ENCODE results near the gene SUGP1. TPM values are rescaled to one million over a fixed set of nuclear protein-coding genes. Genes with fewer than 3 reads are reported as not detected.
A peak's percentile ranks its signal among the peaks of the same experiment; 100 is the strongest.

Gene SUGP1
- total and polyA plus RNA-seq, 2 experiments from 2014 or later, result 25.6 to 50.5 TPM

GRCh38 chr19:19348266-19348665 lies 28.0 kb upstream of the SUGP1 start:
- no peaks in the 10 kb centered on the region for H4K20me1 ChIP-seq (ENCODE audit: insufficient read depth)
- no peaks in the 10 kb centered on the region for H3K79me2 ChIP-seq (ENCODE audit: insufficient read depth)
- no peaks in the 10 kb centered on the region for H3K4me1 ChIP-seq (ENCODE audit: insufficient read depth)
- peak; percentile 46 for DNase-seq
- no peak overlapping the region for H3K4me2 ChIP-seq (ENCODE audit: unreplicated experiment)
- no peaks in the 10 kb centered on the region for H3K27me3 ChIP-seq (replicated peaks; ENCODE audit: insufficient read depth)
- H2AFZ ChIP-seq, result no peak overlapping the region
- H3K9me2 ChIP-seq (ENCODE audit: insufficient read depth), result no peaks in the 10 kb centered on the region
- in situ Hi-C loops (cut with MboI), result no loop called here
- H3K4me3 ChIP-seq, result no peak overlapping the region
- H3F3A ChIP-seq (ENCODE audit: insufficient read depth), result no peaks in the 10 kb centered on the region
- no peaks in the 10 kb centered on the region for H3K9me3 ChIP-seq (ENCODE audit: low read depth)
- no peak overlapping the region for H3K27ac ChIP-seq
- TF ChIP-seq EZH2phosphoT487 (IDR thresholded peaks at IDR 0.05; ENCODE audit: insufficient read depth, low read depth) (no peak), EZH2 (IDR thresholded peaks at IDR 0.05; ENCODE audit: insufficient read depth, poor library complexity, severe bottlenecking) (no peak)
- no peak overlapping the region for H3K9ac ChIP-seq
- H3K36me3 ChIP-seq (ENCODE audit: low read depth), result peaks cover 18% of the 10 kb centered on the region; the same call in 1 of the 2 replicates
- 75 to 76% methylated on average over 8 to 9 of the region's 9 CpGs for WGBS, 2 experiments (ENCODE audit: low coverage in 1 of 2, low lambda C conversion rate in 2 of 2, missing lambda C conversion rate in 2 of 2)

DNA sequence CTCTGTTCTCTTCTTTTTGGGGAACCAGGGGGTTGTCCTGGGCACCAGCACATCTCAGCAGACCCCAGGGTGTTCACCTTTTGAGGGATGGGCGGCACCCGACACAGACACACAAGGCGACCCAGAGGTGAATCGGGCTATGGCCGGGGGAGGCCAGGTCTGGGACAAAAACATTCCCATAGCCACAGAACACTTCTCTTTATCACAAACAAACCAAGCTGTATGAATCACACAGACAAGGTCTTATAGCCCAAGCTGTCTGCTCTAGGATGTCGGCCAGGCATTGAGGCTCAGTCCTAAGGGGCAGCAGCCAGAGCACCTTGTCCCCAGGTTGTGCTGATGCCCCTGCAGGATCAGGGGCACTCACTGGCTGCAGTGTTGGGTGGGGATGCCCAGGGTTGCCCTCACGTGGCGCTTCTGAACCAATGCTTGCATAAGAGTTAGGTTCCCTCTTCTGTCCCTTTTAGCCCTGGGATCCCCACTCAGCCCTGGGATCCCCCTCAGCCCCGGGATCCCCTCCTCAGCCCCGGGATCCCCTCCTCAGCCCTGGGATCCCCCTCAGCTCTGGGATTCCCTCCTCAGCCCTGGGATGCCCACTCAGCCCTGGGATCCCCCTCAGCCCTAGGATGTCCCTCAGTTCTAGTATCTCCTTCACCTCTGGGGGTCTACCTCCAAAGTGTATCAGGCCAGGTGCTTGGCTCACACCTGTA lies 27.2 kb upstream of the SUGP1 start:
- H2AFZ ChIP-seq, result no peak overlapping the region
- H3K36me3 ChIP-seq (ENCODE audit: low read depth), result peaks cover 22% of the 10 kb centered on the region; the same call in 1 of the 2 replicates
- H3K9ac ChIP-seq, result no peak overlapping the region
- TF ChIP-seq EZH2phosphoT487 (IDR thresholded peaks at IDR 0.05; ENCODE audit: insufficient read depth, low read depth) (no peak), EZH2 (IDR thresholded peaks at IDR 0.05; ENCODE audit: insufficient read depth, poor library complexity, severe bottlenecking) (no peak)
- no peak overlapping the region for H3K27ac ChIP-seq
- no peaks in the 10 kb centered on the region for H3K27me3 ChIP-seq (replicated peaks; ENCODE audit: insufficient read depth)
- DNase-seq, result no peak
- H3K4me2 ChIP-seq (ENCODE audit: unreplicated experiment), result no peak overlapping the region
- H3K79me2 ChIP-seq (ENCODE audit: insufficient read depth), result no peaks in the 10 kb centered on the region
- no peaks in the 10 kb centered on the region for H3F3A ChIP-seq (ENCODE audit: insufficient read depth)
- 92 to 96% methylated on average over 8 to 10 of the region's 10 CpGs for WGBS, 2 experiments (ENCODE audit: low coverage in 1 of 2, low lambda C conversion rate in 2 of 2, missing lambda C conversion rate in 2 of 2)
- H3K4me1 ChIP-seq (ENCODE audit: insufficient read depth), result no peaks in the 10 kb centered on the region
- in situ Hi-C loops (cut with MboI), result no loop called here
- no peak overlapping the region for H3K4me3 ChIP-seq
- no peaks in the 10 kb centered on the region for H4K20me1 ChIP-seq (ENCODE audit: insufficient read depth)
- no peaks in the 10 kb centered on the region for H3K9me2 ChIP-seq (ENCODE audit: insufficient read depth)
- no peaks in the 10 kb centered on the region for H3K9me3 ChIP-seq (ENCODE audit: low read depth)

GRCh38 chr19:19345970-19346369 lies 25.7 kb upstream of the SUGP1 start:
- H2AFZ ChIP-seq, result no peak overlapping the region

GRCh38 chr19:19345232-19345631 lies 24.9 kb upstream of the SUGP1 start:
- Histone ChIP-seq H3K36me3 (ENCODE audit: low read depth) (peaks cover 12% of the 10 kb centered on the region; the same call in 1 of the 2 replicates), H3F3A (ENCODE audit: insufficient read depth) (no peaks in the 10 kb centered on the region), H2AFZ (no peak overlapping the region), H3K9me2 (ENCODE audit: insufficient read depth) (no peaks in the 10 kb centered on the region), H4K20me1 (ENCODE audit: insufficient read depth) (no peaks in the 10 kb centered on the region), H3K9ac (no peak overlapping the region), H3K4me1 (ENCODE audit: insufficient read depth) (no peaks in the 10 kb centered on the region), H3K79me2 (ENCODE audit: insufficient read depth) (no peaks in the 10 kb centered on the region), H3K9me3 (ENCODE audit: low read depth) (no peaks in the 10 kb centered on the region), H3K4me2 (ENCODE audit: unreplicated experiment) (no peak overlapping the region), H3K27ac (no peak overlapping the region), H3K27me3 (replicated peaks; ENCODE audit: insufficient read depth) (no peaks in the 10 kb centered on the region), H3K4me3 (no peak overlapping the region)
- no peak for TF ChIP-seq EZH2phosphoT487 (IDR thresholded peaks at IDR 0.05; ENCODE audit: insufficient read depth, low read depth)
- TF ChIP-seq EZH2 (IDR thresholded peaks at IDR 0.05; ENCODE audit: insufficient read depth, poor library complexity, severe bottlenecking), result no peak
- in situ Hi-C loops (cut with MboI), result no loop called here
- no peak for DNase-seq
- 90 to 95% methylated on average over 15 to 21 of the region's 21 CpGs for WGBS, 2 experiments (ENCODE audit: low coverage in 1 of 2, low lambda C conversion rate in 2 of 2, missing lambda C conversion rate in 2 of 2)

More at GRCh38 chr19:19345970-19346369, 25.7 kb upstream of the SUGP1 start:
- Histone ChIP-seq H3K4me2 (ENCODE audit: unreplicated experiment) (no peak overlapping the region), H3F3A (ENCODE audit: insufficient read depth) (no peaks in the 10 kb centered on the region), H3K27ac (no peak overlapping the region), H3K9ac (no peak overlapping the region), H3K4me1 (ENCODE audit: insufficient read depth) (no peaks in the 10 kb centered on the region), H3K79me2 (ENCODE audit: insufficient read depth) (no peaks in the 10 kb centered on the region), H3K9me2 (ENCODE audit: insufficient read depth) (no peaks in the 10 kb centered on the region), H3K36me3 (ENCODE audit: low read depth) (peaks cover 16% of the 10 kb centered on the region; the same call in 1 of the 2 replicates), H3K4me3 (no peak overlapping the region), H3K27me3 (replicated peaks; ENCODE audit: insufficient read depth) (no peaks in the 10 kb centered on the region), H3K9me3 (ENCODE audit: low read depth) (no peaks in the 10 kb centered on the region), H4K20me1 (ENCODE audit: insufficient read depth) (no peaks in the 10 kb centered on the region)
- in situ Hi-C loops (cut with MboI), result no loop called here
- WGBS, 2 experiments (ENCODE audit: low coverage in 1 of 2, low lambda C conversion rate in 2 of 2, missing lambda C conversion rate in 2 of 2), result 90% methylated on average over 7 of the region's 11 CpGs
- no peak for DNase-seq
- TF ChIP-seq EZH2 (IDR thresholded peaks at IDR 0.05; ENCODE audit: insufficient read depth, poor library complexity, severe bottlenecking) (no peak), EZH2phosphoT487 (IDR thresholded peaks at IDR 0.05; ENCODE audit: insufficient read depth, low read depth) (no peak)

Data from GM23248 (cell line).